ENCODE measurements around the gene SNX18.

Gene SNX18

GRCh38 chr5:54567996-54568395 lies 50.4 kb downstream of the SNX18 start:
- no peak overlapping the region for H3K27ac ChIP-seq (replicated peaks; ENCODE audit: low read length)
- no peak overlapping the region for H3K18ac ChIP-seq (ENCODE audit: low read length)
- no peak overlapping the region for H2AFZ ChIP-seq (ENCODE audit: low read length)
- no peak overlapping the region for H3K4me3 ChIP-seq (ENCODE audit: low read length in 2 of 2)
- H3K4me2 ChIP-seq (ENCODE audit: insufficient read depth, low read length, poor library complexity, severe bottlenecking): no peak overlapping the region
- no peak overlapping the region for H3K14ac ChIP-seq (ENCODE audit: low read length)
- H2AK5ac ChIP-seq (ENCODE audit: low read depth, low read length): no peak overlapping the region
- peaks cover 0 to 2% of the 10 kb centered on the region in 2 donors for H3K9me3 ChIP-seq (replicated peaks in 1 of 2; ENCODE audit: control insufficient read depth in 2 of 2, insufficient read depth in 1 of 2, low read depth in 1 of 2, low read length in 2 of 2)
- no peak overlapping the region for H3K4ac ChIP-seq (ENCODE audit: low read length)
- WGBS, 2 donors (ENCODE audit: extremely low coverage in 2 of 2, insufficient read length in 2 of 2, insufficient replicate concordance in 1 of 2): no CpG with 5 or more reads among the region's 2 CpGs
- DNase-seq (ENCODE audit: low spot score): no peak
- no peak overlapping the region for H3K9ac ChIP-seq (ENCODE audit: low read depth, low read length, poor library complexity)
- no peak overlapping the region for H2BK5ac ChIP-seq (ENCODE audit: low read length)
- no peaks in the 10 kb centered on the region for H3K36me3 ChIP-seq (replicated peaks in 1 of 2; ENCODE audit: control insufficient read depth in 2 of 2, insufficient read depth in 2 of 2, low read length in 2 of 2)
- H3K27me3 ChIP-seq (ENCODE audit: control insufficient read depth in 3 of 3, insufficient read depth in 3 of 3, low read depth in 1 of 3, low read length in 3 of 3): no peaks in the 10 kb centered on the region
- no peak overlapping the region for H2BK12ac ChIP-seq (ENCODE audit: low read length)
- H3K4me1 ChIP-seq (ENCODE audit: control insufficient read depth in 2 of 2, insufficient read depth in 1 of 2, low read depth in 1 of 2, low read length in 2 of 2): no peaks in the 10 kb centered on the region
- H4K91ac ChIP-seq (ENCODE audit: low read depth, low read length, poor library complexity): no peak overlapping the region
- H3K79me1 ChIP-seq (ENCODE audit: low read depth, low read length): no peaks in the 10 kb centered on the region
- no peak overlapping the region for H4K8ac ChIP-seq (ENCODE audit: low read depth, low read length)
- no peak overlapping the region for H2BK15ac ChIP-seq (ENCODE audit: low read length)
- H2BK120ac ChIP-seq (ENCODE audit: low read depth, low read length): no peak overlapping the region
- H3K23ac ChIP-seq (ENCODE audit: low read depth, low read length, poor library complexity): no peak overlapping the region

- H3K27me3 ChIP-seq (ENCODE audit: control insufficient read depth in 3 of 3, insufficient read depth in 3 of 3, low read depth in 1 of 3, low read length in 3 of 3): no peaks in the 10 kb centered on the region
- H2BK15ac ChIP-seq (ENCODE audit: low read length): no peak overlapping the region
- H4K91ac ChIP-seq (ENCODE audit: low read depth, low read length, poor library complexity): no peak overlapping the region
- H3K4me3 ChIP-seq (ENCODE audit: low read length in 2 of 2): no peak overlapping the region
- no peak overlapping the region for H3K9ac ChIP-seq (ENCODE audit: low read depth, low read length, poor library complexity)
- no peaks in the 10 kb centered on the region for H3K79me1 ChIP-seq (ENCODE audit: low read depth, low read length)
- H3K4me1 ChIP-seq (ENCODE audit: control insufficient read depth in 2 of 2, insufficient read depth in 1 of 2, low read depth in 1 of 2, low read length in 2 of 2): no peaks in the 10 kb centered on the region
- H2BK12ac ChIP-seq (ENCODE audit: low read length): no peak overlapping the region
- no peak overlapping the region for H2AFZ ChIP-seq (ENCODE audit: low read length)
- H4K8ac ChIP-seq (ENCODE audit: low read depth, low read length): no peak overlapping the region
- no peak overlapping the region for H2BK5ac ChIP-seq (ENCODE audit: low read length)
- H3K4ac ChIP-seq (ENCODE audit: low read length): no peak overlapping the region
- no peak overlapping the region for H3K18ac ChIP-seq (ENCODE audit: low read length)
- no peak overlapping the region for H3K4me2 ChIP-seq (ENCODE audit: insufficient read depth, low read length, poor library complexity, severe bottlenecking)
- H3K9me3 ChIP-seq (replicated peaks in 1 of 2; ENCODE audit: control insufficient read depth in 2 of 2, insufficient read depth in 1 of 2, low read depth in 1 of 2, low read length in 2 of 2): peaks cover 0 to 2% of the 10 kb centered on the region in 2 donors
- no peak for DNase-seq (ENCODE audit: low spot score)
- H3K27ac ChIP-seq (replicated peaks; ENCODE audit: low read length): no peak overlapping the region
- no CpG with 5 or more reads among the region's 5 CpGs for WGBS, 2 donors (ENCODE audit: extremely low coverage in 2 of 2, insufficient read length in 2 of 2, insufficient replicate concordance in 1 of 2)
- no peak overlapping the region for H2AK5ac ChIP-seq (ENCODE audit: low read depth, low read length)
- no peak overlapping the region for H3K14ac ChIP-seq (ENCODE audit: low read length)
- no peaks in the 10 kb centered on the region for H3K36me3 ChIP-seq (replicated peaks in 1 of 2; ENCODE audit: control insufficient read depth in 2 of 2, insufficient read depth in 2 of 2, low read length in 2 of 2)
- no peak overlapping the region for H3K23ac ChIP-seq (ENCODE audit: low read depth, low read length, poor library complexity)
- H2BK120ac ChIP-seq (ENCODE audit: low read depth, low read length): no peak overlapping the region
Measured at GRCh38 chr5:54570916-54571315, 53.4 kb downstream of the SNX18 start.

DNA sequence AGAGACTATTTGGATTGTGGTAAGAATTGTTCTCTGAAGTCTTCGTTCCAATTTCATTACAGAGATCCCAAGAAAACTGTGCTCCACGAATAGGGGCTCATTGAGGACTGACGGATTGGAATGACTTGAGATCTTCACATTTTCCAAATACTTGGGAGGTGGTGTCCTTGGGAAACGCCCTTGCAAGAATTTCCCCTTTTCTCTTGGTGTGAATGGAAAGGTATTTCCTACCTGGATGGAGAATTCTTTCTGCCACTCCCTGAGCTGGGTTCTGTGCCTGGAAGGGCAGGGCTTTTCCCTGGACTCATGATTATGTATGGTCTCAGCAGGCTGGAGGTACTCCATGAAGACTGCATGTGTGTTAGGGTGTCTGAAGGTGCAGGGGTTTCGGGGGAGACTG lies 53.9 kb downstream of the SNX18 start:
- no peak overlapping the region for H3K14ac ChIP-seq (ENCODE audit: low read length)
- DNase-seq (ENCODE audit: low spot score): no peak
- H3K27ac ChIP-seq (replicated peaks; ENCODE audit: low read length): no peak overlapping the region
- H2BK120ac ChIP-seq (ENCODE audit: low read depth, low read length): no peak overlapping the region
- no CpG with 5 or more reads among the region's 5 CpGs for WGBS, 2 donors (ENCODE audit: extremely low coverage in 2 of 2, insufficient read length in 2 of 2, insufficient replicate concordance in 1 of 2)
- H3K27me3 ChIP-seq (ENCODE audit: control insufficient read depth in 3 of 3, insufficient read depth in 3 of 3, low read depth in 1 of 3, low read length in 3 of 3): no peaks in the 10 kb centered on the region
- no peak overlapping the region for H3K4me3 ChIP-seq (ENCODE audit: low read length in 2 of 2)
- no peak overlapping the region for H3K4ac ChIP-seq (ENCODE audit: low read length)
- H3K4me1 ChIP-seq (ENCODE audit: control insufficient read depth in 2 of 2, insufficient read depth in 1 of 2, low read depth in 1 of 2, low read length in 2 of 2): no peaks in the 10 kb centered on the region
- H3K36me3 ChIP-seq (replicated peaks in 1 of 2; ENCODE audit: control insufficient read depth in 2 of 2, insufficient read depth in 2 of 2, low read length in 2 of 2): no peaks in the 10 kb centered on the region
- peaks cover 0 to 2% of the 10 kb centered on the region in 2 donors for H3K9me3 ChIP-seq (replicated peaks in 1 of 2; ENCODE audit: control insufficient read depth in 2 of 2, insufficient read depth in 1 of 2, low read depth in 1 of 2, low read length in 2 of 2)
- no peak overlapping the region for H2AFZ ChIP-seq (ENCODE audit: low read length)
- no peak overlapping the region for H2AK5ac ChIP-seq (ENCODE audit: low read depth, low read length)
- H2BK5ac ChIP-seq (ENCODE audit: low read length): no peak overlapping the region
- H3K9ac ChIP-seq (ENCODE audit: low read depth, low read length, poor library complexity): no peak overlapping the region
- no peaks in the 10 kb centered on the region for H3K79me1 ChIP-seq (ENCODE audit: low read depth, low read length)
- H3K18ac ChIP-seq (ENCODE audit: low read length): no peak overlapping the region
- H2BK12ac ChIP-seq (ENCODE audit: low read length): no peak overlapping the region
- H3K4me2 ChIP-seq (ENCODE audit: insufficient read depth, low read length, poor library complexity, severe bottlenecking): no peak overlapping the region
- H4K91ac ChIP-seq (ENCODE audit: low read depth, low read length, poor library complexity): no peak overlapping the region
- H2BK15ac ChIP-seq (ENCODE audit: low read length): no peak overlapping the region
- no peak overlapping the region for H3K23ac ChIP-seq (ENCODE audit: low read depth, low read length, poor library complexity)
- no peak overlapping the region for H4K8ac ChIP-seq (ENCODE audit: low read depth, low read length)

GRCh38 chr5:54573812-54574489 lies 56.4 kb downstream of the SNX18 start:
- DNase-seq (ENCODE audit: low spot score): no peak
- Histone ChIP-seq H2BK120ac (ENCODE audit: low read depth, low read length) (no peak overlapping the region), H2BK5ac (ENCODE audit: low read length) (no peak overlapping the region), H2AFZ (ENCODE audit: low read length) (no peak overlapping the region), H3K4me2 (ENCODE audit: insufficient read depth, low read length, poor library complexity, severe bottlenecking) (no peak overlapping the region), H3K23ac (ENCODE audit: low read depth, low read length, poor library complexity) (no peak overlapping the region), H3K9ac (ENCODE audit: low read depth, low read length, poor library complexity) (no peak overlapping the region), H3K4ac (ENCODE audit: low read length) (no peak overlapping the region), H2BK15ac (ENCODE audit: low read length) (no peak overlapping the region), H3K27me3 (ENCODE audit: control insufficient read depth in 3 of 3, insufficient read depth in 3 of 3, low read depth in 1 of 3, low read length in 3 of 3) (no peaks in the 10 kb centered on the region), H3K14ac (ENCODE audit: low read length) (no peak overlapping the region), H3K4me3 (ENCODE audit: low read length in 2 of 2) (no peak overlapping the region), H2AK5ac (ENCODE audit: low read depth, low read length) (no peak overlapping the region), H3K27ac (replicated peaks; ENCODE audit: low read length) (no peak overlapping the region), H3K36me3 (replicated peaks in 1 of 2; ENCODE audit: control insufficient read depth in 2 of 2, insufficient read depth in 2 of 2, low read length in 2 of 2) (no peaks in the 10 kb centered on the region), H3K4me1 (ENCODE audit: control insufficient read depth in 2 of 2, insufficient read depth in 1 of 2, low read depth in 1 of 2, low read length in 2 of 2) (peaks cover 0 to 9% of the 10 kb centered on the region in 2 donors), H3K79me1 (ENCODE audit: low read depth, low read length) (no peaks in the 10 kb centered on the region), H3K9me3 (replicated peaks in 1 of 2; ENCODE audit: control insufficient read depth in 2 of 2, insufficient read depth in 1 of 2, low read depth in 1 of 2, low read length in 2 of 2) (no peaks in the 10 kb centered on the region), H4K91ac (ENCODE audit: low read depth, low read length, poor library complexity) (no peak overlapping the region), H3K18ac (ENCODE audit: low read length) (no peak overlapping the region), H2BK12ac (ENCODE audit: low read length) (no peak overlapping the region), H4K8ac (ENCODE audit: low read depth, low read length) (no peak overlapping the region)
- no CpG with 5 or more reads among the region's 4 CpGs for WGBS, 2 donors (ENCODE audit: extremely low coverage in 2 of 2, insufficient read length in 2 of 2, insufficient replicate concordance in 1 of 2)
